Measurements from ENCODE around the gene ARHGAP4. TPM values are rescaled to one million over a fixed set of nuclear protein-coding genes. Genes with fewer than 3 reads are reported as not detected.

The ARHGAP4 gene
- total RNA-seq, 4 donors from 2014 or later = 2.6 to 10.7 (median 4.4) TPM

GRCh38 chrX:153883163-153883843 is 42.8 kb downstream of the ARHGAP4 start:
- intact Hi-C loops (cut with DNase I; ENCODE audit: low total_unique reads) (no loop called here), in situ Hi-C loops (cut with MboI; ENCODE audit: low sequenced_read_pairs in 4 of 4) (no loop called here)
- no peak overlapping the region for H3K4me3 ChIP-seq
- H3K36me3 ChIP-seq = no peaks in the 10 kb centered on the region
- no peaks in the 10 kb centered on the region for H3K9me3 ChIP-seq
- peaks cover 10 to 79% (median 46%) of the 10 kb centered on the region in 3 donors for H3K27me3 ChIP-seq
- DNase-seq = no peak
- H3K27ac ChIP-seq = no peak overlapping the region
- TF ChIP-seq CTCF (IDR thresholded peaks at IDR 0.05 in 4 of 5, conservative IDR thresholded peaks at IDR 0.05 in 1 of 5) = no peak
- no peak for TF ChIP-seq POLR2A (IDR thresholded peaks at IDR 0.05)
- no peaks in the 10 kb centered on the region for H3K4me1 ChIP-seq
- ATAC-seq = no peak

GRCh38 chrX:153882557-153882956 is 43.5 kb downstream of the ARHGAP4 start:
- in situ Hi-C loops (cut with MboI; ENCODE audit: low sequenced_read_pairs in 4 of 4) = no loop called here
- Histone ChIP-seq H3K4me3 (no peak overlapping the region), H3K36me3 (no peaks in the 10 kb centered on the region), H3K27me3 (peaks cover 10 to 87% (median 47%) of the 10 kb centered on the region in 3 donors), H3K27ac (no peak overlapping the region), H3K9me3 (no peaks in the 10 kb centered on the region), H3K4me1 (no peaks in the 10 kb centered on the region)
- intact Hi-C loops (cut with DNase I; ENCODE audit: low total_unique reads) = no loop called here
- DNase-seq (no peak), ATAC-seq (no peak)
- no peak for TF ChIP-seq CTCF (IDR thresholded peaks at IDR 0.05 in 4 of 5, conservative IDR thresholded peaks at IDR 0.05 in 1 of 5)

GRCh38 chrX:153882086-153882498 is 44.0 kb downstream of the ARHGAP4 start:
- Histone ChIP-seq H3K9me3 (no peaks in the 10 kb centered on the region), H3K27me3 (peaks cover 10 to 83% (median 43%) of the 10 kb centered on the region in 3 donors), H3K27ac (no peak overlapping the region), H3K4me3 (no peak overlapping the region), H3K36me3 (no peaks in the 10 kb centered on the region), H3K4me1 (no peaks in the 10 kb centered on the region)
- TF ChIP-seq POLR2A (IDR thresholded peaks at IDR 0.05) (no peak), CTCF (IDR thresholded peaks at IDR 0.05 in 4 of 5, conservative IDR thresholded peaks at IDR 0.05 in 1 of 5) (no peak)
- DNase-seq (no peak), ATAC-seq (no peak)
- intact Hi-C loops (cut with DNase I; ENCODE audit: low total_unique reads) = no loop called here
- in situ Hi-C loops (cut with MboI; ENCODE audit: low sequenced_read_pairs in 4 of 4) = no loop called here

- Histone ChIP-seq H3K27me3 (peaks cover 10 to 81% (median 38%) of the 10 kb centered on the region in 3 donors), H3K36me3 (no peaks in the 10 kb centered on the region), H3K4me3 (no peak overlapping the region), H3K9me3 (no peaks in the 10 kb centered on the region), H3K27ac (no peak overlapping the region), H3K4me1 (no peaks in the 10 kb centered on the region)
- ATAC-seq (no peak), DNase-seq (no peak)
- intact Hi-C loops (cut with DNase I; ENCODE audit: low total_unique reads) = no loop called here
- in situ Hi-C loops (cut with MboI; ENCODE audit: low sequenced_read_pairs in 4 of 4) = no loop called here
- no peak for TF ChIP-seq POLR2A (IDR thresholded peaks at IDR 0.05)
- TF ChIP-seq CTCF (IDR thresholded peaks at IDR 0.05 in 4 of 5, conservative IDR thresholded peaks at IDR 0.05 in 1 of 5) = no peak
Measured at GRCh38 chrX:153881281-153881680, 44.8 kb downstream of the ARHGAP4 start.

- TF ChIP-seq CTCF (IDR thresholded peaks at IDR 0.05 in 4 of 5, conservative IDR thresholded peaks at IDR 0.05 in 1 of 5) (no peak), POLR2A (IDR thresholded peaks at IDR 0.05) (no peak)
- intact Hi-C loops (cut with DNase I; ENCODE audit: low total_unique reads) (no loop called here), in situ Hi-C loops (cut with MboI; ENCODE audit: low sequenced_read_pairs in 4 of 4) (no loop called here)
- H3K4me1 ChIP-seq = no peaks in the 10 kb centered on the region
- H3K36me3 ChIP-seq = no peaks in the 10 kb centered on the region
- no peak overlapping the region for H3K27ac ChIP-seq
- H3K27me3 ChIP-seq = peaks cover 10 to 79% (median 35%) of the 10 kb centered on the region in 3 donors
- no peaks in the 10 kb centered on the region for H3K9me3 ChIP-seq
- ATAC-seq = no peak
- DNase-seq = no peak
- no peak overlapping the region for H3K4me3 ChIP-seq
Measured at GRCh38 chrX:153880440-153880815, 45.6 kb downstream of the ARHGAP4 start.
